Heart left ventricle (tissue), 13 donors: ENCODE results near the gene HBB.

ENCODE experiments used
- POLR2A ChIP-seq, 2 donors: fragments of 450-650 bp; IDR thresholded peaks; one replicate each; pipeline ENCODE4 v1.6.1; 2017; ENCODE audit warnings: antibody characterized with exemption in 2 of 2, mild to moderate bottlenecking in 2 of 2, moderate library complexity in 2 of 2
- TF ChIP-seq, protein P1 (sequence below), 12 donors: fragments of 200-600 bp; sonication (generic) in 4 of 12; IDR thresholded peaks; one replicate each; pipeline versions ENCODE4 v1.5.0 to v1.8.0; 2018 to 2022; ENCODE audit warnings: antibody characterized with exemption in 12 of 12, mild to moderate bottlenecking in 5 of 12
- donor health status: ischemic (EF 13 %, LVEDD 7.1; RV severe dilation, severe dysfunction).
- donor health status: DM: no; HTN: yes; CAD: no.
- donor health status: DM: no; HTN: no; CAD: no.
- donor health status: ischemic (EF 25% LVEDD 6.9; RV normal size, moderate dysfunction).
- donor health status: ischemic (EF 25% LVEDD 5.7; RV mildly dilated, moderate dysfunction).
- donor health status: ischemic (EF 35%, LVEDD 5.7; RV mildly dilated, moderate dysfunction).
- donor health status: nonischemic (EF 11% LVEDD 7.7; RV severe dilation, severe dysfunction).
- donor health status: DM: yes; HTN: yes; CAD: no.
- donor health status: PGD.
- donor health status: ischemic (EF 29% LVEDD 5.4; RV normal size, mild dysfunction).
- donor health status: nonischemic (EF 23%, LVEDD 6.1; RV moderate dilation, normal function).

DNA sequence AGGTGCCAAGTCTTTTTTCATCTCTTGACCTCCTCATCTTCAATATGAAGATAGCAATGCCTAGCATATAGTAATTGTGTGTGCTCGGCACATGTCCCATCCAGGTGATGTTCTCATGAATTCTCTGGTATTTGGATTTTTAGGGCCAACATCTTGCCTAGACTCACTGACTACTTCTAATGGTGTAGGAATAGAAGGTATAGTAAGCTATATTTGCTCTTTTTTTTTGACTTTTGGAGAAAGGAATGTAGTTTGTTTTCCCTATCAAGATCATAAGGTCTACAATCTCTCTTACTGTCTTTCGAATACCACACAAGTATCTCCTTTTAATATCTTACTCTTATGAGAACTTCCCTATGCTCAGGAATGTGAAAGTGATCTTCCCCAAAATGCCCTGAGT is 4.2 kb upstream of the HBB start:
- TF ChIP-seq, protein P1, sequence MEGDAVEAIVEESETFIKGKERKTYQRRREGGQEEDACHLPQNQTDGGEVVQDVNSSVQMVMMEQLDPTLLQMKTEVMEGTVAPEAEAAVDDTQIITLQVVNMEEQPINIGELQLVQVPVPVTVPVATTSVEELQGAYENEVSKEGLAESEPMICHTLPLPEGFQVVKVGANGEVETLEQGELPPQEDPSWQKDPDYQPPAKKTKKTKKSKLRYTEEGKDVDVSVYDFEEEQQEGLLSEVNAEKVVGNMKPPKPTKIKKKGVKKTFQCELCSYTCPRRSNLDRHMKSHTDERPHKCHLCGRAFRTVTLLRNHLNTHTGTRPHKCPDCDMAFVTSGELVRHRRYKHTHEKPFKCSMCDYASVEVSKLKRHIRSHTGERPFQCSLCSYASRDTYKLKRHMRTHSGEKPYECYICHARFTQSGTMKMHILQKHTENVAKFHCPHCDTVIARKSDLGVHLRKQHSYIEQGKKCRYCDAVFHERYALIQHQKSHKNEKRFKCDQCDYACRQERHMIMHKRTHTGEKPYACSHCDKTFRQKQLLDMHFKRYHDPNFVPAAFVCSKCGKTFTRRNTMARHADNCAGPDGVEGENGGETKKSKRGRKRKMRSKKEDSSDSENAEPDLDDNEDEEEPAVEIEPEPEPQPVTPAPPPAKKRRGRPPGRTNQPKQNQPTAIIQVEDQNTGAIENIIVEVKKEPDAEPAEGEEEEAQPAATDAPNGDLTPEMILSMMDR (IDR thresholded peaks at IDR 0.05) = no peak
- no peak for TF ChIP-seq POLR2A (IDR thresholded peaks at IDR 0.05)
